Left hindlimb (tissue), 1 donor: ENCODE data around the gene POLH.
"Not testable (repeated sequence)": the region's sequence is repeated elsewhere in the genome, so short reads cannot be mapped to it uniquely, and the experiment has no call there.

ENCODE experiments used
- DNase-seq: peaks from one replicate; pipeline ENCODE4 v3.0.0-alpha.2; 2018

Gene POLH

GRCh38 chr6:43634702-43635303 is 58.8 kb downstream of the POLH start:
- no peak for DNase-seq

- peak; percentile 89 for DNase-seq
These were observed 59.7 kb downstream of the POLH start, which contains the start of gene MAD2L1BP for GRCh38 chr6:43635387-43636307. MAD2L1BP (plus strand) TSS chr6:43635840; CDS start chr6:43635876, 36 bp downstream.

DNA sequence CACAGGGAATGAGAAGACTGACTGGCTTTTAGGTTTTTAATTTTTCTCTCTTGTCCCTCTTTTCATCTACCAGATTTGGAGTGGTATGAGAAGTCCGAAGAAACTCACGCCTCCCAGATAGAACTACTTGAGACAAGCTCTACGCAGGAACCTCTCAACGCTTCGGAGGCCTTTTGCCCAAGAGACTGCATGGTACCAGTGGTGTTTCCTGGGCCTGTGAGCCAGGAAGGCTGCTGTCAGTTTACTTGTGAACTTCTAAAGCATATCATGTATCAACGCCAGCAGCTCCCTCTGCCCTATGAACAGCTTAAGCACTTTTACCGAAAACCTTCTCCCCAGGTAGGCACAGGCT is 60.3 kb downstream of the POLH start:
- DNase-seq: no peak

DNA sequence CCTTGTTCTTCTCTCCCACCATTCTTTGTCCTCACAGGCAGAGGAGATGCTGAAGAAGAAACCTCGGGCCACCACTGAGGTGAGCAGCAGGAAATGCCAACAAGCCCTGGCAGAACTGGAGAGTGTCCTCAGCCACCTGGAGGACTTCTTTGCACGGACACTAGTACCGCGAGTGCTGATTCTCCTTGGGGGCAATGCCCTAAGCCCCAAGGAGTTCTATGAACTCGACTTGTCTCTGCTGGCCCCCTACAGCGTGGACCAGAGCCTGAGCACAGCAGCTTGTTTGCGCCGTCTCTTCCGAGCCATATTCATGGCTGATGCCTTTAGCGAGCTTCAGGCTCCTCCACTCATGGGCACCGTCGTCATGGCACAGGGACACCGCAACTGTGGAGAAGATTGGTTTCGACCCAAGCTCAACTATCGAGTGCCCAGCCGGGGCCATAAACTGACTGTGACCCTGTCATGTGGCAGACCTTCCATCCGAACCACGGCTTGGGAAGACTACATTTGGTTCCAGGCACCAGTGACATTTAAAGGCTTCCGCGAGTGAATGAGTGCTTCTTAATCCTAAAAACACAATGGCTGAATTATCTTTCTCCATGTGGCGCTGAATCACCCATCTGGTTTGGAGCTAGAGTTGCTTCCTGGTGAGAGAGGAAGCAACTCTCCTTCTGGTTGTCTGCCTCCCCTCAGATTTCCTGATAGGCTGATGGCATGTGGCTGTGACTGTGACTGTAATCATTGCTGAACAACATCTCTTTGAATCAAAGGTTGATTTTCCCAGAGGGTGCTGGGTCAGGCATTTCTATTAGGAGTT is 64.2 kb downstream of the POLH start:
- DNase-seq: no peak

DNA sequence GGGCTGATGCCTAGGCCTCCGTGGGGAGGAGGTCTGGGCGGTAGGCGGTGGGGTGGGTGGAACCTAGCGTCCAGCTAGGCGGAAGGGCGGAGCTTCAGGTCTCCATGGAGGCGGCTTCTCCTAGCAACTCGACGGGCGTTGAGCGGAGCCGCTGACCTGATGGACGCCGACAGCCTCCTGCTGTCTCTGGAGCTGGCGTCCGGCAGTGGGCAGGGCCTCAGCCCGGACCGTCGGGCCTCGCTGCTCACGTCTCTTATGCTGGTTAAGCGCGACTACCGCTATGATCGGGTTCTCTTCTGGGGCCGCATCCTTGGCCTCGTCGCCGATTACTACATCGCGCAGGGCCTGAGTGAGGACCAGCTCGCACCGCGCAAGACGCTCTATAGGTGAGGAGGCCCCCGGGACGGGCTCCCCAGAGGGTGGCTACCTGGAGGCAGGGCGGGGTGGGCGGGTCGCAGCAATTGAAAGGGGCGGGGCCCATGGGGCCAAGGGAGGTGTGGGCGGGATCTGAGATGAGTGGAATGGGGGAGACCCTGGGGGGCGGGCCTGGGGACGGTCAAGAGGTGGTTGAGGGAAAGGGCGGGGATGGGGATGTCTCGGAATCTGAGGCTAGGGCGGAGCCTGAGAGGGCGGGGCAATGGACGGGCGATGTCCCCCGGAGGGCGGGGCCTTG is 69.1 kb downstream of the POLH start, which contains the start of gene RSPH9:
RSPH9 (plus strand) TSS at position 97 of the 673 bp plus-strand sequence; CDS start at position 160, 63 bp downstream.
- DNase-seq: peak; percentile 81

DNA sequence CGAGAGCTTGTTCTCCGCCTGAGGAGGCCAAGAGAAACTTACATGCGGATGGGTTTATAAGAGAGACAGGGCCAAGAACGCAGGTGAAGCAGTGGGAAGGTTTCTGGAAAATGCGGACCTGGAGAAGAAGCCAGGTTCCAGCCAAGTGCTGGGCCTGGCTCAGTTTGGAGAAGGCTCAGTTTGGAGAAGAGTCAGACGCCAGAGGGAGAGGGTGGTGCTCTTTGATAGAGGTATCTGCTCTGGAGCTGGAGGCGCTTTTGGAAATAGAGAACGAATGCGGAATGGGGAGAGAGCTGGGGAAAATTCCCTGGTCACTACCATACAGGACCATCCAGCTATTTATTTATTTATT is 69.6 kb downstream of the POLH start:
- no peak for DNase-seq

- DNase-seq: no peak
These were observed 71.6 kb downstream of the POLH start for GRCh38 chr6:43647613-43648012.

DNA sequence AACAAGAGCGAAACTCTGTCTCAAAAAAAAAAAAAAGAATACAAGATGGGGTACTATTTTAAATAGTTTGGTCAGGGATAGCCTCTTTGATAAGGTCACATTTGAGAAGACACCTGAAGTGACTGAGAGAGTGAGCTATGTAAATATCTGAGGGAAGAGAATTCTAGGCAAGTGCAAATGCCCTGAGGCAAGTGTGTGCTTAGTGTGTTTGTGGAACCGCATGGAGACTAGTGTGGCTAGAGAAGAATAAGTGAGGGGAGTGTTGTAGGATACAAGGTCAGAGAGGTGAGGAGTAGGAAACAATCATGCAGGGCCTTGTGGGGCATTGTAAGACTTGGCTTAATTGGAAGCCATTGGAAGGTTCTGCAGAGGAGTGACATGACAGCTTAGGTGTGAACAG is 72.3 kb downstream of the POLH start:
- DNase-seq: no peak

DNA sequence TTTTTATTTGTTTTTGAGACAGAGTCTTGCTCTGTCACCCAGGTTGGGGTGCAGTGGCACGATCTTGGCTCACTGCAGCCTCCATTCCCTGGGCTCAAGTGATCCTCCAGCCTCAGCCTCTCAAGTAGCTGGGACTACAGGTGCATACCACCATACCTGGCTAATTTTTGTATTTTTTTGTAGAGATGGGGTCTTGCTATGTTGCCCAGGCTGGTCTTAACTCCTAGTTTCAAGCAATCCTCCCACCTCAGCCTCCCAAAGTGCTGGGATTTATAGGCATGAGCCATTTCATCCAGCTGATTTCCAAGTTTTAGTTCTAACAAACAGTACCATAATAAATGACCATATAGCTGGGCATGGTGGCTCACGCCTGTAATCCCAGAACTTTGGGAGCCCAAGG is 76.8 kb downstream of the POLH start:
- not testable (repeated sequence) for DNase-seq

DNA sequence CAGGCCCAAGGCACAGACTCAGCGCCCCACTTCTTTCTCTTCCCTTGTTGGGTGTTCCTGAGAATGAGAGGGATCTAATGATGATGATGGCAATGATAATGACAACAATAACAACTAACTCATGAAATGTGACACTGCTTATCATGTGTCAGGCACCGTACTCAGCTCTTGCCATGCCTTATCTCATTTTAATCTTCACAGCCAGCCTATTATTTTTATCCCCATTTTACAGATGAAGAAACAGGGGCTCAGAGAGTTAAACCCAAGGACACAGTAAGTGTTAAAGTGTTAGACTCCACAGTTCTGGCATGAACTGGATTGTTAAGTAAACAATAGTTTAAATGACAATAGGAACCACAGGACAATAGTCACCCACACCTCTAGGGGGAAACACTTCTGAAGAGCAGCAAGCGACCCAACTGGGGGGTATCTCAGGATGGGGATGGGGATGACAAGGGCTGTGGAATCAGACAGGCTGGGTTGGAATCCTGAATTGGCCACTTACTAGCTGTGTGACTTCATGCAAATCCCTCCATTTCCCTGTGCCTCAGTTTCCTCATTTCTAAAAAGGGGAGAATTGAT is 81.3 kb downstream of the POLH start:
- no peak for DNase-seq

DNA sequence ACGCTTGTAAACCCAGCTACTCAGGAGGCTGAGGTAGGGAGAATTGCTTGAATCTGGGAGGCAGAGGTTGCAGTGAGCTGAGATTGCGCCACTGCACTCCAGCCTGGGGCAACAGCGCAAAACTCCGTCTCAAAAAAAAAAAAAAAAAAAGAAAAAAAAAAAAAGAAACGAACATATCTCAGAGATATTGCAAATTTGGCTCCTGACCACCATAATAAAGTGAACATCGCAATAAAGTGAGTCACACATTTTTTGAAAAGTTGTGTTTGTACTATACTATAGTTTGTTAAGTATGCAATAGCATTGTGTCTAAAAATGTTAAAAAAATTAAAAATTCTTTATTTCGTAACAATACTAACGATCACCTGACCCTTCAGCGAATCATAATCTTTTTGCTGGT is 82.2 kb downstream of the POLH start:
- DNase-seq: no peak

DNA sequence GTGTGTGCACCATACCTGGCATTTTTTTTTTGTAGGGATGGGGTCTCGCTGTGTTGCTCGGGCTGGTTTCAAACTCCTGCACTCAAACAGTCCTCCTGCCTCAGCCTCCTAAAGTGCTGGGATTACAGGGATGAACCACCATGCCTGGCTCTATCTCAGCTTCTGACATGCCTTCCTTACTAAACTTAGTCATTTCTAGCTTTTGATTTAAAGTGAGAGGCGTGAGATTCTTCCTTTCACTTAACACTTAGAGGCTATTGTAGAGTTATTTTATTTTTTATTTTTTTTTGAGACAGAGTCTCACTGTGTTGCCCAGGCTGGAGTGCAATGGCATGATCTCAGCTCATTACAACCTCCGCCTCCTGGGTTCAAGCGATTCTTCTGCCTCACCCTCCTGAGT is 87.0 kb downstream of the POLH start:
- DNase-seq: not testable (repeated sequence)
